ENCODE data around the gene SULT1C2. TPM values are rescaled to one million over a fixed set of nuclear protein-coding genes. Genes with fewer than 3 reads are reported as not detected.

The SULT1C2 gene
- total RNA-seq, 2 experiments from 2014 or later: not detected

Other genes starting within 250 kb of the SULT1C2 start
- gene SULT1C3, start 48.9 kb upstream of the SULT1C2 start, total RNA-seq: not detected
- not detected for gene SULT1C4, start 89.1 kb downstream of the SULT1C2 start, total RNA-seq
- 10 to 100 TPM; 47.8 to 51.3 TPM for gene GCC2, start 160.3 kb downstream of the SULT1C2 start, total RNA-seq
- gene LIMS1, start 245.6 kb downstream of the SULT1C2 start, total RNA-seq: 10 to 100 TPM; 47.5 to 70.3 TPM